Left colon (tissue), 2 donors: Measurements from ENCODE around the gene CFAP221. TPM values are rescaled to one million over a fixed set of nuclear protein-coding genes. Genes with fewer than 3 reads are reported as not detected.

ENCODE experiments used
- ATAC-seq: fragments of 200-7000 bp; cut with Tn5 transposase; one replicate; pipeline ENCODE4 v1.9.1; 2020; ENCODE audit warnings: mild to moderate bottlenecking, moderate library complexity
- DNase-seq, 2 donors: peaks; one replicate each; pipeline ENCODE4 v3.0.0-alpha.2; 2020
- intact Hi-C, 2 donors: fragments of 100-400 bp; cut with DNase I in 1 of 2; cut with micrococcal nuclease in 1 of 2; formaldehyde crosslinking; loops; one replicate each; pipeline versions ENCODE4 v1.11.2 to v1.14.0; 2022; cut with DNase I, micrococcal nuclease
- total RNA-seq, 2 donors: library from RNA; stranded (reverse); fragmentation: NEBNext Ultra II Directional; extraction: Animal tissue kit (Norgen Biotek cat#: 25700); gene quantifications; one replicate each; pipeline ENCODE4 v1.2.1, GENCODE V29; 2021
- donor health status: DM: no; HTN: no; CAD: no.
- donor health status: DM: yes; HTN: yes; CAD: no.

The CFAP221 gene
- total RNA-seq, 2 donors from 2014 or later, result not detected

- no peak for DNase-seq
- intact Hi-C loops, result no loop called here
Observed at GRCh38 chr2:119662297-119662696, 118.0 kb downstream of the CFAP221 start.

GRCh38 chr2:119668546-119668945 lies 124.3 kb downstream of the CFAP221 start:
- intact Hi-C loops, result no loop called here
- DNase-seq (no peak), ATAC-seq (no peak)

More at GRCh38 chr2:119662297-119662696, 118.0 kb downstream of the CFAP221 start:
- no peak for ATAC-seq

GRCh38 chr2:119671016-119671415 lies 126.8 kb downstream of the CFAP221 start:
- intact Hi-C loops, result no loop called here
- ATAC-seq (peak; percentile 23), DNase-seq (no peak)

- DNase-seq (no peak), ATAC-seq (no peak)
- intact Hi-C loops, result no loop called here
Observed at GRCh38 chr2:119671752-119672151, 127.5 kb downstream of the CFAP221 start.

GRCh38 chr2:119672161-119672862 lies 128.1 kb downstream of the CFAP221 start:
- ATAC-seq (peak; percentile 40), DNase-seq (no peak)
- intact Hi-C loops, result no loop called here

GRCh38 chr2:119673796-119674195 lies 129.5 kb downstream of the CFAP221 start:
- no peak for DNase-seq
- ATAC-seq, result no peak
- intact Hi-C loops, result no loop called here

GRCh38 chr2:119674711-119675500 lies 130.7 kb downstream of the CFAP221 start:
- ATAC-seq, result no peak
- peak in 1 of 2 donors; percentile 30 for DNase-seq
- intact Hi-C loops, result loop anchor here in 1 of 2 donors (5.0 kb wide), 1 partner anchor 253 kb away; no protein-coding TSS in a partner anchor

GRCh38 chr2:119678021-119678656 lies 133.9 kb downstream of the CFAP221 start:
- DNase-seq, result peak; percentile 70 to 75
- intact Hi-C loops, result loop anchor here in 1 of 2 donors (5.0 kb wide), 1 partner anchor 256 kb away; no protein-coding TSS in a partner anchor
- peak; percentile 67 for ATAC-seq

GRCh38 chr2:119679526-119679837 lies 135.2 kb downstream of the CFAP221 start:
- DNase-seq, result no peak
- no peak for ATAC-seq
- intact Hi-C loops, result loop anchor here in 1 of 2 donors (5.0 kb wide), 1 partner anchor 257 kb away; no protein-coding TSS in a partner anchor

GRCh38 chr2:119679846-119680245 lies 135.6 kb downstream of the CFAP221 start:
- intact Hi-C loops, result loop anchor here in 1 of 2 donors (5.0 kb wide), 1 partner anchor 258 kb away; no protein-coding TSS in a partner anchor
- no peak for ATAC-seq

GRCh38 chr2:119680457-119681202 lies 136.4 kb downstream of the CFAP221 start:
- DNase-seq (no peak), ATAC-seq (no peak)
- intact Hi-C loops, result no loop called here

More at GRCh38 chr2:119679846-119680245, 135.6 kb downstream of the CFAP221 start:
- DNase-seq, result no peak

GRCh38 chr2:119681203-119681867 lies 137.1 kb downstream of the CFAP221 start:
- intact Hi-C loops, result no loop called here
- DNase-seq, result no peak

GRCh38 chr2:119681868-119682220 lies 137.6 kb downstream of the CFAP221 start:
- ATAC-seq (no peak), DNase-seq (no peak)
- intact Hi-C loops, result no loop called here

More at GRCh38 chr2:119681203-119681867, 137.1 kb downstream of the CFAP221 start:
- ATAC-seq, result no peak

GRCh38 chr2:119682578-119682977 lies 138.3 kb downstream of the CFAP221 start:
- no peak for ATAC-seq
- DNase-seq, result no peak
- intact Hi-C loops, result no loop called here

GRCh38 chr2:119683074-119683712 lies 138.9 kb downstream of the CFAP221 start:
- no peak for ATAC-seq
- intact Hi-C loops, result no loop called here
- no peak for DNase-seq

- intact Hi-C loops, result no loop called here
- DNase-seq (no peak), ATAC-seq (no peak)
Observed at GRCh38 chr2:119683713-119684443, 139.6 kb downstream of the CFAP221 start.

- ATAC-seq (no peak), DNase-seq (no peak)
- intact Hi-C loops, result no loop called here
Observed at GRCh38 chr2:119684518-119684917, 140.3 kb downstream of the CFAP221 start.
